Measurements from ENCODE around the gene GDPD4.

- no peak for TF ChIP-seq POLR2A (IDR thresholded peaks at IDR 0.05; ENCODE audit: low read length)
- TF ChIP-seq CTCF (IDR thresholded peaks at IDR 0.05): no peak
- TF ChIP-seq JUNB (IDR thresholded peaks at IDR 0.05): no peak
- TF ChIP-seq EP300 (IDR thresholded peaks at IDR 0.05): no peak
- TF ChIP-seq, protein P1, sequence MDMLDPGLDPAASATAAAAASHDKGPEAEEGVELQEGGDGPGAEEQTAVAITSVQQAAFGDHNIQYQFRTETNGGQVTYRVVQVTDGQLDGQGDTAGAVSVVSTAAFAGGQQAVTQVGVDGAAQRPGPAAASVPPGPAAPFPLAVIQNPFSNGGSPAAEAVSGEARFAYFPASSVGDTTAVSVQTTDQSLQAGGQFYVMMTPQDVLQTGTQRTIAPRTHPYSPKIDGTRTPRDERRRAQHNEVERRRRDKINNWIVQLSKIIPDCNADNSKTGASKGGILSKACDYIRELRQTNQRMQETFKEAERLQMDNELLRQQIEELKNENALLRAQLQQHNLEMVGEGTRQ (IDR thresholded peaks at IDR 0.05): no peak
- TF ChIP-seq KDM1A (IDR thresholded peaks at IDR 0.05; ENCODE audit: low read depth): no peak
- TF ChIP-seq, protein P2, sequence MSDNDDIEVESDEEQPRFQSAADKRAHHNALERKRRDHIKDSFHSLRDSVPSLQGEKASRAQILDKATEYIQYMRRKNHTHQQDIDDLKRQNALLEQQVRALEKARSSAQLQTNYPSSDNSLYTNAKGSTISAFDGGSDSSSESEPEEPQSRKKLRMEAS (IDR thresholded peaks at IDR 0.05): no peak
- TF ChIP-seq BHLHE40 (IDR thresholded peaks at IDR 0.05; ENCODE audit: low read depth, low read length): no peak
- TF ChIP-seq ZFP36 (IDR thresholded peaks at IDR 0.05; ENCODE audit: borderline replicate concordance, partially characterized antibody): no peak
- no peak for TF ChIP-seq RAD21 (conservative IDR thresholded peaks at IDR 0.05 in 1 of 2, IDR thresholded peaks at IDR 0.05 in 1 of 2)
- no peak for TF ChIP-seq PBX3 (IDR thresholded peaks at IDR 0.05)
- TF ChIP-seq PHF8 (IDR thresholded peaks at IDR 0.05; ENCODE audit: borderline replicate concordance, low read depth): no peak
These were observed 133.7 kb downstream of the GDPD4 start for GRCh38 chr11:77167791-77168190.
